ENCODE data around the gene GPD2. TPM values are rescaled to one million over a fixed set of nuclear protein-coding genes. Genes with fewer than 3 reads are reported as not detected.

GPD2 gene
- total and polyA plus RNA-seq, 10 of the 15 experiments (the other 5 are each of a cell fraction or from before 2014, with no cell fraction given), result 10.0 to 73.5 (median 43.4) TPM

DNA sequence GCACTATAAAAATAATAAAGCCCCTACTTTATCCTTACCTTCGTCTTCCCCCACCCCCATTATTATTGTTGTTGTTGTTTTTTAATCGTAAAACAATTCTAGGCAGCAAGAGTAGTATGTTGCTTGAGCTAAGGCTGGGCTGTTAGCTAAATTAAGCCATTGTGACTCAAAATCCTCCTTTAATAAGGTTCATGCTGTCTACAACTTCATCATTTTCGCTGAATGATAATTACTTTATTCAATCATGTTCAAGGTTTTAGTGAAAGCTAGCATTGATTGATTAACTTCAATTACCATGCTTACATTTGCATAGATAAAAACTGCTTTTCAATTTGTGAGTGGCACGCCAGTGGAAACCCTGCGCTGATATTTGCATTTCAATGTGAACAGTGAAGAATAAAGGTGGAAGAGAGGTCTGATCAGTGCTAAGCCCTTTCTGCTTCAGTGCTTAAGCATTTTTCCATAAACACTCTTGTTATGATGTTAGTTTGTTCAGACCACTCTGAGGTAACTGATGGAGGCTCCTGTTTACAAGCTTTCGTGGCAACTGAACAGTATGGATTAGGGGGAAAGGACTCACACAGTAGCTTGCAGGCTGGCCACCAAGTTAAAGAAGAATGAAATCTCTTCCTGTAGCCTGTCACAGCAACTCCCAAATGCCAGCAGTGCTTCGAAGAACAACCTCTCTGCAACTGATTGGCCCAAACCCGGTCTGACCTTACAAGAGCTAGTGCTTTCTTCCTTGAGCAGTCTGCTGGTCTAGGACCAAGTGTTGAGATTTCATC is 156.8 kb downstream of the GPD2 start (continued):
- no peak for TF ChIP-seq CBX5 (IDR thresholded peaks at IDR 0.05; ENCODE audit: low read depth)

DNA sequence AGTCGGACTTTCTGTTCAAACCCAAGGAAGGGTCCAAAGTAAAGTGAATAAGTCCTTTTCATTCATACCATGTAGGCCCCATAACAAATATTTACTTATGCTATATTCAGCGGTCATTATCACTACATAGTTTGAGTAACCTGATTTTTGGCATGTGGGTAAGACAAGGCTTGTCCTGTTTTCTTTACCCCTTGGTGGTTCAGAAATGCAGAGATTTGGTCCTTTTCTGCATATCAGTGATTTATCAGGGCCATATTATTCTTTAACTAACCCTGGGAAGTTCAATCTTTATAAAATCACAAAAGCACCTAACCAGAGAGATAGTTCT is 157.4 kb downstream of the GPD2 start:
- in situ Hi-C loops (cut with MboI), result loop anchor here (25.0 kb wide), 2 partner anchors 256 to 1206 kb away; partner anchors contain the start of gene NR4A2
- H3K79me2 ChIP-seq (ENCODE audit: control insufficient read depth, insufficient read depth, low read length), result no peaks in the 10 kb centered on the region
- FAIRE-seq (no peak), ATAC-seq (no peak), DNase-seq (ENCODE audit: low read depth, low spot score) (no peak)
- CTCF ChIA-PET, result interaction anchor here (0.8 to 1.4 kb wide), 3 partner anchors 22 to 599 kb away, joined by 3 to 8 read pairs (median 7); no protein-coding TSS in a partner anchor
- no peaks in the 10 kb centered on the region for H3K4me1 ChIP-seq (ENCODE audit: control insufficient read depth, insufficient read depth, low read length)
- no peak overlapping the region for H3K4me2 ChIP-seq (ENCODE audit: control insufficient read depth, insufficient read depth)
- POLR2A ChIA-PET, result no interaction called here
- no TSS peak for BruUV-seq (replicated peaks)
- WGBS (ENCODE audit: insufficient coverage, insufficient replicate concordance, low lambda C conversion rate, missing lambda C conversion rate), result 49% methylated on average over 2 of the region's 2 CpGs
- H3K9ac ChIP-seq (ENCODE audit: control insufficient read depth, insufficient read depth, low read length), result no peak overlapping the region
- RAD21 ChIA-PET (ENCODE audit: unreplicated experiment), result interaction anchor here (0.9 to 2.4 kb wide), 2 partner anchors 258 to 600 kb away, joined by 3 to 8 read pairs; no protein-coding TSS in a partner anchor
- SMC1A ChIA-PET (ENCODE audit: uncharacterized antibody, unreplicated experiment), result interaction anchor here (1.1 to 11.9 kb wide), 4 partner anchors 256 to 600 kb away, joined by 3 to 244 read pairs (median 6); no protein-coding TSS in a partner anchor
- H2AFZ ChIP-seq (ENCODE audit: control insufficient read depth, low read depth, low read length), result no peak overlapping the region
- H3K36me3 ChIP-seq (ENCODE audit: control insufficient read depth in 2 of 2, insufficient read depth in 2 of 2, low read length in 1 of 2), result no peaks in the 10 kb centered on the region
- no peaks in the 10 kb centered on the region for H4K20me1 ChIP-seq (ENCODE audit: control insufficient read depth, insufficient read depth)
- H3K9me3 ChIP-seq (replicated peaks; ENCODE audit: control insufficient read depth, insufficient read depth, low read length), result no peaks in the 10 kb centered on the region
- no peaks in the 10 kb centered on the region for H3K27me3 ChIP-seq (replicated peaks in 1 of 2; ENCODE audit: control insufficient read depth in 2 of 2, insufficient read depth in 2 of 2, low read length in 1 of 2)
- intact Hi-C loops (cut with micrococcal nuclease; ENCODE audit: unreplicated experiment), result no loop called here
- no peak overlapping the region for H3K27ac ChIP-seq (ENCODE audit: control insufficient read depth, insufficient read depth)
- TF ChIP-seq FOXM1 (IDR thresholded peaks at IDR 0.05; ENCODE audit: low read depth, low read length) (no peak), E2F4 (IDR thresholded peaks at IDR 0.05; ENCODE audit: low read depth, low read length) (no peak), SMARCA5 (IDR thresholded peaks at IDR 0.05) (no peak), TCF7 (IDR thresholded peaks at IDR 0.05; ENCODE audit: borderline replicate concordance) (no peak), PAX5 (IDR thresholded peaks at IDR 0.05; ENCODE audit: borderline replicate concordance, low read depth, low read length) (no peak), BACH1 (IDR thresholded peaks at IDR 0.05; ENCODE audit: borderline replicate concordance) (no peak), YY1 (IDR thresholded peaks at IDR 0.05; ENCODE audit: low read depth, low read length) (no peak)
- TF ChIP-seq, protein P1, sequence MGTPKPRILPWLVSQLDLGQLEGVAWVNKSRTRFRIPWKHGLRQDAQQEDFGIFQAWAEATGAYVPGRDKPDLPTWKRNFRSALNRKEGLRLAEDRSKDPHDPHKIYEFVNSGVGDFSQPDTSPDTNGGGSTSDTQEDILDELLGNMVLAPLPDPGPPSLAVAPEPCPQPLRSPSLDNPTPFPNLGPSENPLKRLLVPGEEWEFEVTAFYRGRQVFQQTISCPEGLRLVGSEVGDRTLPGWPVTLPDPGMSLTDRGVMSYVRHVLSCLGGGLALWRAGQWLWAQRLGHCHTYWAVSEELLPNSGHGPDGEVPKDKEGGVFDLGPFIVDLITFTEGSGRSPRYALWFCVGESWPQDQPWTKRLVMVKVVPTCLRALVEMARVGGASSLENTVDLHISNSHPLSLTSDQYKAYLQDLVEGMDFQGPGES (IDR thresholded peaks at IDR 0.05), result no peak
- TF ChIP-seq, protein P2, sequence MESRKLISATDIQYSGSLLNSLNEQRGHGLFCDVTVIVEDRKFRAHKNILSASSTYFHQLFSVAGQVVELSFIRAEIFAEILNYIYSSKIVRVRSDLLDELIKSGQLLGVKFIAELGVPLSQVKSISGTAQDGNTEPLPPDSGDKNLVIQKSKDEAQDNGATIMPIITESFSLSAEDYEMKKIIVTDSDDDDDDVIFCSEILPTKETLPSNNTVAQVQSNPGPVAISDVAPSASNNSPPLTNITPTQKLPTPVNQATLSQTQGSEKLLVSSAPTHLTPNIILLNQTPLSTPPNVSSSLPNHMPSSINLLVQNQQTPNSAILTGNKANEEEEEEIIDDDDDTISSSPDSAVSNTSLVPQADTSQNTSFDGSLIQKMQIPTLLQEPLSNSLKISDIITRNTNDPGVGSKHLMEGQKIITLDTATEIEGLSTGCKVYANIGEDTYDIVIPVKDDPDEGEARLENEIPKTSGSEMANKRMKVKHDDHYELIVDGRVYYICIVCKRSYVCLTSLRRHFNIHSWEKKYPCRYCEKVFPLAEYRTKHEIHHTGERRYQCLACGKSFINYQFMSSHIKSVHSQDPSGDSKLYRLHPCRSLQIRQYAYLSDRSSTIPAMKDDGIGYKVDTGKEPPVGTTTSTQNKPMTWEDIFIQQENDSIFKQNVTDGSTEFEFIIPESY (IDR thresholded peaks at IDR 0.05), result no peak
- TF ChIP-seq, protein P3, sequence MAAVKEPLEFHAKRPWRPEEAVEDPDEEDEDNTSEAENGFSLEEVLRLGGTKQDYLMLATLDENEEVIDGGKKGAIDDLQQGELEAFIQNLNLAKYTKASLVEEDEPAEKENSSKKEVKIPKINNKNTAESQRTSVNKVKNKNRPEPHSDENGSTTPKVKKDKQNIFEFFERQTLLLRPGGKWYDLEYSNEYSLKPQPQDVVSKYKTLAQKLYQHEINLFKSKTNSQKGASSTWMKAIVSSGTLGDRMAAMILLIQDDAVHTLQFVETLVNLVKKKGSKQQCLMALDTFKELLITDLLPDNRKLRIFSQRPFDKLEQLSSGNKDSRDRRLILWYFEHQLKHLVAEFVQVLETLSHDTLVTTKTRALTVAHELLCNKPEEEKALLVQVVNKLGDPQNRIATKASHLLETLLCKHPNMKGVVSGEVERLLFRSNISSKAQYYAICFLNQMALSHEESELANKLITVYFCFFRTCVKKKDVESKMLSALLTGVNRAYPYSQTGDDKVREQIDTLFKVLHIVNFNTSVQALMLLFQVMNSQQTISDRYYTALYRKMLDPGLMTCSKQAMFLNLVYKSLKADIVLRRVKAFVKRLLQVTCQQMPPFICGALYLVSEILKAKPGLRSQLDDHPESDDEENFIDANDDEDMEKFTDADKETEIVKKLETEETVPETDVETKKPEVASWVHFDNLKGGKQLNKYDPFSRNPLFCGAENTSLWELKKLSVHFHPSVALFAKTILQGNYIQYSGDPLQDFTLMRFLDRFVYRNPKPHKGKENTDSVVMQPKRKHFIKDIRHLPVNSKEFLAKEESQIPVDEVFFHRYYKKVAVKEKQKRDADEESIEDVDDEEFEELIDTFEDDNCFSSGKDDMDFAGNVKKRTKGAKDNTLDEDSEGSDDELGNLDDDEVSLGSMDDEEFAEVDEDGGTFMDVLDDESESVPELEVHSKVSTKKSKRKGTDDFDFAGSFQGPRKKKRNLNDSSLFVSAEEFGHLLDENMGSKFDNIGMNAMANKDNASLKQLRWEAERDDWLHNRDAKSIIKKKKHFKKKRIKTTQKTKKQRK (IDR thresholded peaks at IDR 0.05; ENCODE audit: low read depth, low read length), result no peak
- H3K4me3 ChIP-seq, result no peak overlapping the region

Data from GM12878 (cell line).